Activated naive CD4-positive, alpha-beta T cell treated with anti-CD3 and anti-CD28 coated beads, Interleukin-2, amount 50 U/mL, for 24 hours (primary cell): Measurements from ENCODE around the gene BCR.
A peak's percentile ranks its signal among the peaks of the same experiment; 100 is the strongest.

Experiments
- H3K27ac Mint-ChIP-seq: one replicate; pipeline ENCODE4 v1.8.0; 2021; ENCODE audit warnings: mild to moderate bottlenecking, mixed read lengths
- H3K27me3 Mint-ChIP-seq: one replicate; pipeline ENCODE4 v1.8.0; 2021; ENCODE audit warnings: mixed read lengths
- H3K36me3 Mint-ChIP-seq: one replicate; pipeline ENCODE4 v1.8.0; 2021; ENCODE audit warnings: mixed read lengths
- H3K4me1 Mint-ChIP-seq: one replicate; pipeline ENCODE4 v1.8.0; 2021; ENCODE audit warnings: mixed read lengths
- H3K4me3 Mint-ChIP-seq: one replicate; pipeline ENCODE4 v1.8.0; 2021; ENCODE audit warnings: mild to moderate bottlenecking, mixed read lengths
- H3K9me3 Mint-ChIP-seq: one replicate; pipeline ENCODE4 v1.8.0; 2021; ENCODE audit warnings: mixed read lengths

Gene BCR

GRCh38 chr22:23257889-23258825, 77.8 kb downstream of the BCR start:
- H3K9me3 Mint-ChIP-seq = no peaks in the 10 kb centered on the region
- peaks cover 3% of the 10 kb centered on the region for H3K36me3 Mint-ChIP-seq
- H3K4me1 Mint-ChIP-seq = peaks cover 30% of the 10 kb centered on the region
- H3K4me3 Mint-ChIP-seq = no peak overlapping the region
- H3K27ac Mint-ChIP-seq = no peak overlapping the region
- H3K27me3 Mint-ChIP-seq = no peaks in the 10 kb centered on the region

GRCh38 chr22:23258826-23259170, 78.5 kb downstream of the BCR start:
- peaks cover 27% of the 10 kb centered on the region for H3K4me1 Mint-ChIP-seq
- no peaks in the 10 kb centered on the region for H3K27me3 Mint-ChIP-seq
- no peak overlapping the region for H3K4me3 Mint-ChIP-seq
- no peak overlapping the region for H3K27ac Mint-ChIP-seq
- no peaks in the 10 kb centered on the region for H3K9me3 Mint-ChIP-seq
- peaks cover 2% of the 10 kb centered on the region for H3K36me3 Mint-ChIP-seq

GRCh38 chr22:23259916-23260644, 79.8 kb downstream of the BCR start:
- Mint-ChIP-seq H3K36me3 (no peaks in the 10 kb centered on the region), H3K27ac (no peak overlapping the region), H3K9me3 (no peaks in the 10 kb centered on the region), H3K4me3 (no peak overlapping the region), H3K27me3 (no peaks in the 10 kb centered on the region), H3K4me1 (peaks cover 29% of the 10 kb centered on the region)

GRCh38 chr22:23260645-23261581, 80.6 kb downstream of the BCR start:
- no peak overlapping the region for H3K27ac Mint-ChIP-seq
- H3K9me3 Mint-ChIP-seq = no peaks in the 10 kb centered on the region
- H3K36me3 Mint-ChIP-seq = no peaks in the 10 kb centered on the region
- no peaks in the 10 kb centered on the region for H3K27me3 Mint-ChIP-seq
- H3K4me1 Mint-ChIP-seq = peaks cover 20% of the 10 kb centered on the region
- no peak overlapping the region for H3K4me3 Mint-ChIP-seq

- Mint-ChIP-seq H3K4me1 (peaks cover 13% of the 10 kb centered on the region), H3K27ac (no peak overlapping the region), H3K36me3 (no peaks in the 10 kb centered on the region), H3K27me3 (no peaks in the 10 kb centered on the region), H3K4me3 (no peak overlapping the region), H3K9me3 (no peaks in the 10 kb centered on the region)
These were observed 81.7 kb downstream of the BCR start for GRCh38 chr22:23261900-23262450.

GRCh38 chr22:23262518-23263332, 82.4 kb downstream of the BCR start:
- Mint-ChIP-seq H3K36me3 (no peaks in the 10 kb centered on the region), H3K27me3 (no peaks in the 10 kb centered on the region), H3K4me1 (peaks cover 8% of the 10 kb centered on the region), H3K27ac (no peak overlapping the region), H3K4me3 (no peak overlapping the region), H3K9me3 (no peaks in the 10 kb centered on the region)

- Mint-ChIP-seq H3K4me1 (peaks cover 8% of the 10 kb centered on the region), H3K4me3 (no peak overlapping the region), H3K27ac (peak overlapping the region; percentile 38), H3K36me3 (no peaks in the 10 kb centered on the region), H3K9me3 (no peaks in the 10 kb centered on the region), H3K27me3 (no peaks in the 10 kb centered on the region)
These were observed 83.6 kb downstream of the BCR start for GRCh38 chr22:23263651-23264555.

GRCh38 chr22:23264610-23265367, 84.5 kb downstream of the BCR start:
- Mint-ChIP-seq H3K27ac (no peak overlapping the region), H3K27me3 (no peaks in the 10 kb centered on the region), H3K9me3 (no peaks in the 10 kb centered on the region), H3K36me3 (no peaks in the 10 kb centered on the region), H3K4me3 (no peak overlapping the region), H3K4me1 (peaks cover 8% of the 10 kb centered on the region)

- Mint-ChIP-seq H3K27ac (no peak overlapping the region), H3K27me3 (no peaks in the 10 kb centered on the region), H3K4me1 (peaks cover 8% of the 10 kb centered on the region), H3K36me3 (no peaks in the 10 kb centered on the region), H3K9me3 (no peaks in the 10 kb centered on the region), H3K4me3 (no peak overlapping the region)
These were observed 85.0 kb downstream of the BCR start for GRCh38 chr22:23265368-23265700.

GRCh38 chr22:23266780-23267179, 86.5 kb downstream of the BCR start:
- no peaks in the 10 kb centered on the region for H3K9me3 Mint-ChIP-seq
- H3K4me3 Mint-ChIP-seq = no peak overlapping the region
- no peaks in the 10 kb centered on the region for H3K27me3 Mint-ChIP-seq
- peaks cover 8% of the 10 kb centered on the region for H3K4me1 Mint-ChIP-seq
- H3K36me3 Mint-ChIP-seq = no peaks in the 10 kb centered on the region
- no peak overlapping the region for H3K27ac Mint-ChIP-seq

GRCh38 chr22:23267226-23268043, 87.1 kb downstream of the BCR start:
- no peaks in the 10 kb centered on the region for H3K36me3 Mint-ChIP-seq
- no peak overlapping the region for H3K4me3 Mint-ChIP-seq
- H3K27ac Mint-ChIP-seq = peak overlapping the region; percentile 14
- H3K27me3 Mint-ChIP-seq = no peaks in the 10 kb centered on the region
- peaks cover 8% of the 10 kb centered on the region for H3K4me1 Mint-ChIP-seq
- H3K9me3 Mint-ChIP-seq = no peaks in the 10 kb centered on the region

GRCh38 chr22:23268139-23268712, 87.9 kb downstream of the BCR start:
- no peak overlapping the region for H3K4me3 Mint-ChIP-seq
- no peaks in the 10 kb centered on the region for H3K36me3 Mint-ChIP-seq
- H3K27me3 Mint-ChIP-seq = no peaks in the 10 kb centered on the region
- no peaks in the 10 kb centered on the region for H3K9me3 Mint-ChIP-seq
- H3K27ac Mint-ChIP-seq = no peak overlapping the region
- peaks cover 8% of the 10 kb centered on the region for H3K4me1 Mint-ChIP-seq
